OCI-LY1 (cell line): ENCODE results near the gene SPINT3.
A peak's percentile ranks its signal among the peaks of the same experiment; 100 is the strongest.

Source experiments
- H2AFZ ChIP-seq: fragments of 200-600 bp; sonication (generic), shearing (Covaris generic); 2 replicates; pipeline ENCODE4 v1.6.0; 2014; ENCODE audit warnings: antibody characterized with exemption, mild to moderate bottlenecking, low read length
- H3F3A ChIP-seq: fragments of 200-600 bp; sonication (generic), shearing (Covaris generic); 2 replicates; pipeline ENCODE4 v1.6.0; 2014; ENCODE audit warnings: mild to moderate bottlenecking, antibody characterized with exemption, low read length, moderate library complexity; ENCODE audit not compliant: insufficient read depth
- H3K27ac ChIP-seq: fragments of 200-600 bp; sonication (generic); 2 replicates; pipeline ENCODE4 v1.5.1; 2014; ENCODE audit warnings: low read length, mixed run types, mild to moderate bottlenecking, low read depth; ENCODE audit not compliant: poor library complexity, severe bottlenecking
- H3K27me3 ChIP-seq: fragments of 200-600 bp; sonication (generic); 2 replicates; pipeline ENCODE4 v1.6.0; 2014; ENCODE audit warnings: antibody characterized with exemption, mild to moderate bottlenecking, low read length, moderate library complexity; ENCODE audit not compliant: insufficient read depth
- H3K36me3 ChIP-seq: fragments of 200-600 bp; sonication (generic); 2 replicates; pipeline ENCODE4 v1.6.1; 2014; ENCODE audit warnings: mild to moderate bottlenecking, antibody characterized with exemption, low read length, moderate library complexity, mixed read lengths; ENCODE audit not compliant: insufficient read depth
- H3K4me1 ChIP-seq: fragments of 200-600 bp; sonication (generic); 2 replicates; pipeline ENCODE4 v1.5.1; 2014; ENCODE audit warnings: mild to moderate bottlenecking, low read length, moderate library complexity; ENCODE audit not compliant: insufficient read depth, severe bottlenecking
- H3K4me2 ChIP-seq: fragments of 200-600 bp; sonication (generic), shearing (Covaris generic); 2 replicates; pipeline ENCODE4 v1.6.1; 2014; ENCODE audit warnings: low read length
- H3K4me3 ChIP-seq: fragments of 200-600 bp; sonication (generic); 2 replicates; pipeline ENCODE4 v1.5.1; 2014; ENCODE audit warnings: low read length, low read depth, mild to moderate bottlenecking, mixed read lengths; ENCODE audit not compliant: poor library complexity, severe bottlenecking
- H3K79me2 ChIP-seq: fragments of 200-600 bp; shearing (Covaris generic); 2 replicates; pipeline ENCODE4 v1.6.1; 2016; ENCODE audit warnings: mixed run types, low read length, mixed read lengths; ENCODE audit not compliant: insufficient read depth
- H3K9ac ChIP-seq: fragments of 200-600 bp; sonication (generic), shearing (Covaris generic); 2 replicates; pipeline ENCODE4 v1.6.1; 2014; ENCODE audit warnings: mild to moderate bottlenecking, low read length, mixed read lengths
- H3K9me2 ChIP-seq: fragments of 200-600 bp; sonication (generic), shearing (Covaris generic); 2 replicates; pipeline ENCODE4 v1.6.1; 2014; ENCODE audit warnings: low read depth, mild to moderate bottlenecking, low read length, mixed read lengths
- H3K9me3 ChIP-seq: fragments of 200-600 bp; shearing (Covaris generic); 2 replicates; pipeline ENCODE4 v1.6.1; 2014; ENCODE audit warnings: low read length, mixed read lengths
- H4K20me1 ChIP-seq: fragments of 200-600 bp; sonication (generic), shearing (Covaris generic); 2 replicates; pipeline ENCODE4 v1.6.0; 2016; ENCODE audit warnings: mild to moderate bottlenecking, low read length; ENCODE audit not compliant: insufficient read depth
- CTCF ChIP-seq: fragments of 200-600 bp; sonication (generic), shearing (Covaris generic); IDR thresholded peaks from 2 replicates; pipeline ENCODE4 v1.5.1; 2017; ENCODE audit warnings: mild to moderate bottlenecking, antibody characterized with exemption, low read length, moderate library complexity, mixed read lengths
- EZH2 ChIP-seq: fragments of 200-600 bp; sonication (generic), shearing (Covaris generic); IDR thresholded peaks from 2 replicates; pipeline ENCODE4 v1.8.0; 2017; ENCODE audit warnings: borderline replicate concordance, mixed run types, mild to moderate bottlenecking, antibody characterized with exemption, low read length, moderate library complexity, mixed read lengths

SPINT3 gene

GRCh38 chr20:45470937-45471336 lies 44.5 kb downstream of the SPINT3 start:
- no peaks in the 10 kb centered on the region for H3K79me2 ChIP-seq
- H2AFZ ChIP-seq = no peak overlapping the region
- no peaks in the 10 kb centered on the region for H3F3A ChIP-seq
- no peaks in the 10 kb centered on the region for H4K20me1 ChIP-seq
- H3K4me3 ChIP-seq = no peak overlapping the region
- no peaks in the 10 kb centered on the region for H3K27me3 ChIP-seq
- H3K4me1 ChIP-seq = no peaks in the 10 kb centered on the region
- no peaks in the 10 kb centered on the region for H3K9me3 ChIP-seq
- no peak overlapping the region for H3K4me2 ChIP-seq
- no peak for TF ChIP-seq EZH2
- peak; percentile 7; the same call in 1 of the 2 replicates for TF ChIP-seq CTCF
- no peak overlapping the region for H3K27ac ChIP-seq
- H3K9me2 ChIP-seq = no peaks in the 10 kb centered on the region
- H3K36me3 ChIP-seq = no peaks in the 10 kb centered on the region
- no peak overlapping the region for H3K9ac ChIP-seq

- no peaks in the 10 kb centered on the region for H3K27me3 ChIP-seq
- no peak overlapping the region for H3K4me2 ChIP-seq
- H3K79me2 ChIP-seq = no peaks in the 10 kb centered on the region
- H3K9me2 ChIP-seq = no peaks in the 10 kb centered on the region
- TF ChIP-seq EZH2 (no peak), CTCF (no peak)
- H4K20me1 ChIP-seq = no peaks in the 10 kb centered on the region
- H3K9ac ChIP-seq = no peak overlapping the region
- no peak overlapping the region for H2AFZ ChIP-seq
- no peaks in the 10 kb centered on the region for H3K36me3 ChIP-seq
- no peak overlapping the region for H3K4me3 ChIP-seq
- no peaks in the 10 kb centered on the region for H3K9me3 ChIP-seq
- H3K27ac ChIP-seq = no peak overlapping the region
- no peaks in the 10 kb centered on the region for H3K4me1 ChIP-seq
- H3F3A ChIP-seq = no peaks in the 10 kb centered on the region
These were observed 45.0 kb downstream of the SPINT3 start for GRCh38 chr20:45470262-45470931.

- Histone ChIP-seq H3F3A (no peaks in the 10 kb centered on the region), H3K4me3 (no peak within 1 kb of the TSS), H3K79me2 (no peaks in the 10 kb centered on the region), H3K4me1 (no peaks in the 10 kb centered on the region), H4K20me1 (no peaks in the 10 kb centered on the region), H3K27me3 (no peaks in the 10 kb centered on the region), H3K36me3 (no peaks in the 10 kb centered on the region), H3K9me3 (no peaks in the 10 kb centered on the region), H3K9ac (no peak within 1 kb of the TSS), H2AFZ (no peak within 1 kb of the TSS), H3K9me2 (no peaks in the 10 kb centered on the region), H3K4me2 (no peak within 1 kb of the TSS), H3K27ac (no peak within 1 kb of the TSS)
- TF ChIP-seq EZH2 = no peak
- no peak for TF ChIP-seq CTCF
These were observed 45.8 kb downstream of the SPINT3 start, which contains the start of gene WFDC2 for GRCh38 chr20:45469336-45470261. Gene WFDC2 (plus strand): TSS chr20:45469753. CDS start chr20:45469782, 29 bp downstream.
